ENCODE data around the gene ESRRA.

The ESRRA gene

GRCh38 chr11:64333556-64333955, 28.2 kb downstream of the ESRRA start:
- no peak for DNase-seq (ENCODE audit: low read depth)

- DNase-seq (ENCODE audit: low read depth), result no peak
These were observed 29.7 kb downstream of the ESRRA start for GRCh38 chr11:64334764-64335735.

- no peak for DNase-seq (ENCODE audit: low read depth)
These were observed 32.4 kb downstream of the ESRRA start for GRCh38 chr11:64337538-64338249.

DNA sequence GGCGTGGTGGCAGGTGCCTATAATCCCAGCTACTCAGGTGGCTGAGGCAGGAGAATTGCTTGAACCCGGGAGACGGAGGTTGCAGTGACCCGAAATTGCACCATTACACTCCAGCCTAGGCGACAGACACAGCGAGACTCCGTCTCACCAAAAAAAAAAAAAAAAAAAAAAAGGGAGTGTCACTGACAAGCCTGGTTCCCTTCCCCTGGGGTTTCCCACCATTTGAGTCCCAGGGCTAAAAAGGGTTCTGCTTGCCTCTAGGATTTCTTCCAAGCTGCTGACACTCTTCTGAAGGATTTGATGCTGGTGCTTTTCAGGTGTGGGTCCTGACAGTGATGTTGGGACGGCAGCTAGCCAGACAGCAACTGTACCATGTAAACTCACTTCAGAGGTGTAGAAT, 33.4 kb downstream of the ESRRA start:
- DNase-seq (ENCODE audit: low read depth), result no peak

DNA sequence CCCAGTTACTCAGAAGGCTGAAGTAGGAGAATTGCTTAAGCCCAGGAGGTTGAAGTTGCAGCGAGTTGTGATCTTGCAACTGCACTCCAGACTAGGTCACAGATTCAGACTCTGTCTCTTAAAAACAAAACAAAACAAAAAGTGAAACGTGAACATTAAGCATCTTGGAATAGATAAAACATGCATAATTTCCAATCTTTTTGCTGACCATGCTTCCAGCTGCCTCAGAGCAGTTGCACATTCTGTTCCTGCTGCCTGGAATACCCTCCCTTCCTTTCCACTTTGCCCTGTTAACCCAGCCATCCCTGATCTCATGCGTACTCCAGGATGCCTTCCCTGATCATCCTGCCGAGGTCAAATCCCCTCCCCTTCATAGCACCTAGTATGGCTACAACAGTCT, 34.0 kb downstream of the ESRRA start:
- no peak for DNase-seq (ENCODE audit: low read depth)

DNA sequence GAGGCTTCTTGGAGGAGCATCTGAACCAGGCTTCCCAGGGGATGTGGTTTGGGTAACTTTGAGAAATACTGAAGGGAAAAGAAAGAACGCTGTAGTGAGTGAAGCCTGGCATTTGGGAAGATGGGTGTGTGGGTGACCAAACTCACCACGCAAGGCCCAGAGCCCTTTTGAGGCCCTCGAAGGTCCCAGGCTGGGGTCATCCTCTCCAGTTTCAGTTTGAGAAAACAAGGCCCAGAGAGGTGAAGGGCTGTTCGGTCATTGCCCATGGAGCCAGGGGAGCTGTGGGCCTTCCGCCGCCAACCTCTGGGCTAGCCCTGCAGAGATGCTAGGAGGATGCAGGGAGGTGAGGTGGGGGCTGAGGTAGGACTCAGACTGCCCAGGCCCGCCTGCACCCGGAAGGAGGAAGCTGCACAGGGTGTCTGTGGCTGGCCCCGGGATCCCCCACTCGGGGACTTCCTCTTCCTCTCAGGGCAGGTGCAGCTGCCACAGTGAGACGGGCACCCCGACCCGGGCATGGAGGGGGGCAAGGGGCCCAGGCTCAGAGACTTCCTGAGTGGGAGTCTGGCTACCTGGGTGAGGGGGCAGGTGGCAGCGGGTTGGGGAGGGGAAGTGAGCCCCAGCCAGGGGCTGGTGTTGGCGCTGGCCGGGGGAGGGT, 34.6 kb downstream of the ESRRA start, which contains the start of gene CCDC88B:
Gene CCDC88B (plus strand): TSS at position 451 of the 655 bp plus-strand sequence. CDS start 63 bp downstream, at position 514.
- DNase-seq (ENCODE audit: low read depth), result peak; percentile 70

- DNase-seq (ENCODE audit: low read depth), result peak; percentile 69
These were observed 35.5 kb downstream of the ESRRA start for GRCh38 chr11:64340671-64341335.

- no peak for DNase-seq (ENCODE audit: low read depth)
These were observed 36.1 kb downstream of the ESRRA start for GRCh38 chr11:64341429-64341828.

GRCh38 chr11:64341851-64342791, 36.8 kb downstream of the ESRRA start:
- DNase-seq (ENCODE audit: low read depth), result peak; percentile 89

DNA sequence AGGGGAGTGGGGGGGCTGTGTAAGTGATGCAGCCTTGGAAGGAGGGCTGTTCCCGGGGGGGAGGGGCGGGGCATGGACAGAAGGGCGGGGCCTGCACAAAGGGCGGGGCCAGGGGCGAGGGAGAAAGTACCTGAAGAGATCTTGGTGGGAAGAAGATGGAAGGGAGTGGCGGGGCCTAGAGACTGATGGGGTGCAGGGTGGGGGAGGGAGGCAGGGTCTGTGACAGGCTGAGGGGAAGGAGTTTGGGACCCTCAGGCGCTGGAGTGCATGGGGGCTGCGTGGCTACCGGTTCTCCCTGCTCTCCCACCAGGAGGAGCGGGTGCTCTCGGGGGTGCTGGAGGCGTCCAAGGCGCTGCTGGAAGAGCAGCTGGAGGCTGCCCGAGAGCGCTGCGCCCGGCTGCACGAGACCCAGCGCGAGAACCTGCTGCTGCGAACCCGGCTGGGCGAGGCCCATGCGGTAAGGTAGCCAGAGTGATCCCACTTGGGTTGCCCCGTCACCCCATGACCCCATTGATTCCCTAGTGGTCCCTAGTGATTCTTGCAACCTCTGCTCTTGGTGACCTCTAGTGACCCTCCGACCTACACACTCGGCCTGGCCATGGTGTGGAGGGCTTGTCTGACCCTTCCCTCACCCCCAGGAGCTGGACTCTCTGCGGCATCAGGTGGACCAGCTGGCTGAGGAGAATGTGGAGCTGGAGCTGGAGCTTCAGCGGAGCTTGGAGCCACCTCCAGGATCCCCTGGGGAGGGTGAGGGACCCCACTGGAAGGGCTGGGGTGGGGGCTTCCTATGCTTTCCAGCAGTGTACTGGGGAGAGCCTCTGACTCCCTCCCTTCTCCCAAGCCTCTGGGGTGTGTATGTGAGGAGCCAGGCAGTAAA, 37.8 kb downstream of the ESRRA start:
- DNase-seq (ENCODE audit: low read depth), result no peak

DNA sequence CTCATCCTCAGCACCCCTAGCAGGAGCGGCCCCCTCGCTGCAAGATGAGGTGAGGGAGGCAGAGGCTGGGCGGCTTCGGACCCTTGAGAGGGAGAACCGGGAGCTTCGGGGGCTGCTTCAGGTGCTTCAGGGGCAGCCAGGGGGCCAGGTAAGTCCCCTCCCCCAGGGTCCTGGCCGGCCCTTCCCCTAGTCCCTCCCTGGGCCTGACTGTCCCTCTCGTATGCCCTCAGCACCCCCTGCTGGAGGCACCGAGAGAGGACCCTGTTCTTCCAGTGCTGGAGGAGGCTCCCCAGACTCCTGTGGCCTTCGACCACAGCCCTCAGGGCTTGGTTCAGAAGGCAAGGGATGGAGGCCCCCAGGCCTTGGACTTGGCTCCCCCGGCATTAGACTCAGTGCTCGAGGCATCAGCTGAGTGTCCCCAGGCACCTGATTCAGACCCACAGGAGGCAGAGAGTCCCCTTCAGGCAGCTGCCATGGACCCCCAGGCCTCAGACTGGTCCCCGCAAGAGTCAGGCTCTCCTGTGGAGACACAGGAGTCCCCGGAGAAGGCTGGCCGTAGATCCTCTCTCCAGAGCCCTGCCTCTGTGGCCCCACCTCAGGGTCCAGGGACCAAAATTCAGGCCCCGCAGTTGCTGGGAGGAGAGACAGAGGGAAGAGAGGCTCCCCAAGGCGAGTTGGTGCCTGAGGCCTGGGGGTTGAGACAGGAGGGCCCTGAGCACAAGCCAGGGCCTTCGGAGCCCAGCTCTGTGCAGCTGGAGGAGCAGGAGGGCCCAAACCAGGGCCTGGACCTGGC, 38.6 kb downstream of the ESRRA start:
- DNase-seq (ENCODE audit: low read depth), result no peak

DNA sequence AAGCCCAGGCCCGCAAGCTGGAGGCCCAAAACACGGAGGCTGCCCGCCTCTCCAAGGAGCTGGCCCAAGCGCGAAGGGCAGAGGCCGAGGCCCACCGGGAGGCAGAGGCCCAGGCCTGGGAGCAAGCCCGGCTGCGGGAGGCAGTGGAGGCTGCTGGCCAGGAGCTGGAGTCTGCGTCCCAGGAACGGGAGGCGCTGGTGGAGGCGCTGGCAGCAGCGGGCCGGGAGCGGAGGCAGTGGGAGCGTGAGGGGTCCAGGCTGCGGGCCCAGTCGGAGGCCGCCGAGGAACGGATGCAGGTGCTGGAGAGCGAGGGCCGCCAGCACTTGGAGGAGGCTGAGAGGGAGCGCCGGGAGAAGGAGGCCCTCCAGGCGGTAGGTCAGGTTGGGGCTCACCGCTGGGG, 39.5 kb downstream of the ESRRA start:
- no peak for DNase-seq (ENCODE audit: low read depth)

DNA sequence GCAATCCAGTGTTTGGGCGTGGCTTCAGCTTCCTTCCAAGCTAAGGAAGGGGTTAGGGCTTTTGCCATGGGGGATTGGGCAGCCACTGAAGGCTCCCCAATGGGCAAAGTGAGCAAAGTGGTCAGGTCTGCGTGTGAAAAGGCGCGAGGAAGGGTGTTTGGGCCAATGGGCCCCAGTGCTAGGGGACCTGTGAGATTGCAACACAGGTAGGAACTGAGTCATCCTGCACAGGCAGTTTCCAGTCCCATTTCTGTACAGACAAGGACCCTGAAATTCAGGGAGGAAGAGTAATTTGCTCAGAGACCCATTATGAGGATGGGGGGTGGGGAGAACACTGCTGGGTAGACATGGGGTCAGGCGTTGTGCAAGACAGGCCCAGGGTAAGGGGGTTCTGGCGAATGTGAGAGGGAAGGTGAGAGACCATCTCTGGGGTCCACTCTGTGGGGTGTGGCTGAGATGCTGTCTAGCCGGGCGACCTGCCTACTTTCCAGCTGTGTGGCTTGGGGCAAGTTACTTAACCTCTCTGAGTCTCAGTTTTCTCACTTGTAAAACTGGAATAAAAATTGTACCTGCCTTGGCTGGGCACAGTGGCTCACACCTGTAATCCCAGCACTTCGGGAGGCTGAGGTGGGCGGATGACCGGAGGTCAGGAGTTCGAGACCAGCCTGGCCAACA, 42.0 kb downstream of the ESRRA start:
- no peak for DNase-seq (ENCODE audit: low read depth)

DNA sequence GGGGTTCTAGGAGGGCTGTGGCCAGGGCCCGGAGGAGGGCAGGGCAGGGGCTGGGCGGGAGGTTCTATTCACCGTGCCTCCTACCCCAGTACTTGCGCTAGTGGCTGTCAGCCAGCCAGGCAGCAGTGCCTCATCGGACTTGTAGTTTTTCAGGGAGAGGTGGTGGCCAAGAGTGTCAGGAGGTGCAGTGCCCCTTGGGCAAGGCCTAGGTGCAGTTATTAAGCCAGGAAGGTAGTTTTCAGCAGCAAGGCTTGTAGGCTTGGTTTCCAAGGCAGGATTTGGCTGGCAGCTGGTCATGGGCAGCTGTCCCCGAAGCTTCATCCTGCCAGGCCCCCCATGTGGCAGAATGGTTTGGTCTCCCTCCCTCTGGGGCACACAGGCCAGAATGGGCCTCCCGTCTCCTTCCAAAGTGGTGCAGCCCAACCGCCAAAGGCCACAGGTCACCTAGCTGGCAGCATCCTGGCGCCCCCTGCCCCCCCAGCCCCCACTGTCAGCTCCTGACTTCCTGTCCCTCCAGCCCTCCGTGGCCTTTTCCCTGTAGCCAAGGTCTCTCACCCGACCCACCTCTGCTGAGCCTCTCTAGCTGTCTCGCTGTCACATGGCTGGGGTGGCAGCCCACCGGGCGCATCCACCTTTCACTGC, 43.2 kb downstream of the ESRRA start:
- no peak for DNase-seq (ENCODE audit: low read depth)

- no peak for DNase-seq (ENCODE audit: low read depth)
These were observed 43.7 kb downstream of the ESRRA start for GRCh38 chr11:64349025-64349387.

- no peak for DNase-seq (ENCODE audit: low read depth)
These were observed 44.1 kb downstream of the ESRRA start for GRCh38 chr11:64349404-64349803.

GRCh38 chr11:64351136-64351631, 45.9 kb downstream of the ESRRA start:
- DNase-seq (ENCODE audit: low read depth), result no peak

Measured in stimulated activated CD8-positive, alpha-beta memory T cell treated with anti-CD3 and anti-CD28 coated beads, Interleukin-7, amount 100 ng/mL, for 24 hours (primary cell).